ENCODE results near the gene PLCH2.

DNA sequence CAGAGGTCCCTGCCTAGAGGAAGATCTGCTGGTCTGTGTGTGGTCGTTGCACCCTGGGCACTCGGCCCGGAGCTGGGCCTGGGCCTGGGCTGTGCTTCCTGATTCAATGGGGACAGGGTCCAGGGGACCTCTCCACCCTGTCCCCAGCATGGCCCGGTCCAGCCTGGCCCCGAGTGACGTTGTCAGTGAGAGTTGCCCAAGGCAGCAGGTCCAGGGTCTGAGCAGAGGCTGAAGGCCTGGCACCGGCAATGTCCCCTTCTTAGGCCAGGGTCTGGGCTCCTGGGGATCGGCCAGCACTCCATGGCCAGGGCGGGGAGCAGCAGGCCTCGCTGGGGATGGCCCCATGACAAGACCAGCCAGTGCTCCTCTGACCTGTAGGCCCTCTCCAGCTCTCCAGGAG, 48.1 kb upstream of the PLCH2 start:
- TF ChIP-seq POLR2A (IDR thresholded peaks at IDR 0.05) (no peak), CTCF (IDR thresholded peaks at IDR 0.05) (no peak)

Measured in right lobe of liver (tissue), 4 donors.